GM10248 (cell line): ENCODE data around the gene RUNX1.

Experiments
- CTCF ChIA-PET: fragments of 300-600 bp; sonication (Branson Sonifier 250); formaldehyde crosslinking; extraction: SDS; loops from one replicate; lab custom pipeline; 2021; ENCODE audit warnings: antibody characterized with exemption; lab: Yijun Ruan, JAX
- POLR2A ChIA-PET: fragments of 350-650 bp; sonication (Branson Sonifier 250); formaldehyde crosslinking; extraction: SDS; loops from one replicate; lab custom pipeline; 2020; ENCODE audit warnings: antibody characterized with exemption; lab: Yijun Ruan, JAX
- DNase-seq: peaks from one replicate; pipeline ENCODE4 v3.0.0; 2012; ENCODE audit errors: extremely low spot score
- TF ChIP-seq, protein P1 (sequence below): IDR thresholded peaks from 2 replicates; pipeline ENCODE4 v1.5.1; 2012; ENCODE audit warnings: mild to moderate bottlenecking, low read depth; ENCODE audit errors: extremely low read depth, missing control alignments, control extremely low read depth

RUNX1 gene

GRCh38 chr21:35028451-35028978, 20.6 kb downstream of the RUNX1 start:
- ChIA-PET POLR2A (no interaction called here), CTCF (interaction anchor here (0.9 to 1.3 kb wide), 2 partner anchors 10 to 25 kb away, joined by 3 to 4 read pairs; no protein-coding TSS in a partner anchor)
- DNase-seq: no peak
- TF ChIP-seq, protein P1, sequence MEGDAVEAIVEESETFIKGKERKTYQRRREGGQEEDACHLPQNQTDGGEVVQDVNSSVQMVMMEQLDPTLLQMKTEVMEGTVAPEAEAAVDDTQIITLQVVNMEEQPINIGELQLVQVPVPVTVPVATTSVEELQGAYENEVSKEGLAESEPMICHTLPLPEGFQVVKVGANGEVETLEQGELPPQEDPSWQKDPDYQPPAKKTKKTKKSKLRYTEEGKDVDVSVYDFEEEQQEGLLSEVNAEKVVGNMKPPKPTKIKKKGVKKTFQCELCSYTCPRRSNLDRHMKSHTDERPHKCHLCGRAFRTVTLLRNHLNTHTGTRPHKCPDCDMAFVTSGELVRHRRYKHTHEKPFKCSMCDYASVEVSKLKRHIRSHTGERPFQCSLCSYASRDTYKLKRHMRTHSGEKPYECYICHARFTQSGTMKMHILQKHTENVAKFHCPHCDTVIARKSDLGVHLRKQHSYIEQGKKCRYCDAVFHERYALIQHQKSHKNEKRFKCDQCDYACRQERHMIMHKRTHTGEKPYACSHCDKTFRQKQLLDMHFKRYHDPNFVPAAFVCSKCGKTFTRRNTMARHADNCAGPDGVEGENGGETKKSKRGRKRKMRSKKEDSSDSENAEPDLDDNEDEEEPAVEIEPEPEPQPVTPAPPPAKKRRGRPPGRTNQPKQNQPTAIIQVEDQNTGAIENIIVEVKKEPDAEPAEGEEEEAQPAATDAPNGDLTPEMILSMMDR: no peak

- ChIA-PET CTCF (interaction anchor here (1.2 to 1.8 kb wide), 2 partner anchors 11 to 16 kb away, joined by 3 to 4 read pairs; no protein-coding TSS in a partner anchor), POLR2A (no interaction called here)
- TF ChIP-seq, protein P1: no peak
- DNase-seq: no peak
Measured at GRCh38 chr21:35027563-35028450, 21.3 kb downstream of the RUNX1 start.

DNA sequence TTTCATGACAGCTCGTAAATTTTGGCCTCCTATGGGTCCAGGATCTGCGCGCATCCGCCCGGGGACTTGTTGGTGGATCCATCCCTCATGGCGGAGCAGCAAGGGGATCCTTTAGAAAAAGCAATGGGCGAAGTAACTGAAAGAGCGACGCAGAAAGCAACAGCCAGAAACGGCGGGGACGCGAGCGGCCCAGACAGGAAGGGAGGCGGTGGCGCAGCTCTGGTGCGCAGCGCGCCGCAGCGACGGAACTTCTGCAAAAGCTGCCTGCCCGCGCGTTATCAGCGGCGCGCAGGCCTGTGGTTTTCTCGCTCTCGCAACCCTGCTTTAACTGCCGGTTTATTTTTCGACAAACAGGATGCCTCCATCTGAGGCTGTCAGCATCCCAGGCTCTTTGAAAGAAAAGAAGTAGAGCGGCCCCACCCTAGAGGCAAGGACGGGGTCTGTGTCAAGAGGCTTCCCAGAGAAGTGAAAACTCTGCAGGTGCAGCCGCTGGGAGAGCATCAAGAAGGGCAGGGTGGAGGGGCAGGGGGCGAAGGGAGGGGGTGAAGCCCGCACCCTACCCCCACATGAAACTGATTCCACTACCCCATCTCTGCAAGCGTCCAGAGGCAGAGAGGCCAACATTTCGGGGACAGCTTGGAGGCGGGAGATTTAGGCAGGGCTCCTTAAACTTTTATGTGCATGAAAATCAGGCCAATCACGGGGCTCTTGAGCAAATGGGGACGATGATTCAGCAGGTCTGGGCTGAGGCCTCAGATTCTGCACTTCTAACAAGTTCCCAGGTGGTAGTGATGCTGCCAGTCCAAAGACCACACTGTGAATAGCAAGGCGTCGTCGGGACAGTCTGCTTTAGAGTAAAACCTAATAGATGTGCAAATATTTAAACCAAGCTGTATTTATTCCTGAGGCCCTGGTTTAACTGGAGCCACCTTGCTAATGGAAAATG, 22.2 kb downstream of the RUNX1 start:
- ChIA-PET CTCF (interaction anchor here (0.8 to 2.2 kb wide), 6 partner anchors 10 to 281 kb away, joined by 3 to 7 read pairs (median 4); no protein-coding TSS in a partner anchor), POLR2A (no interaction called here)
- DNase-seq: peak; percentile 71
- TF ChIP-seq, protein P1: no peak

DNA sequence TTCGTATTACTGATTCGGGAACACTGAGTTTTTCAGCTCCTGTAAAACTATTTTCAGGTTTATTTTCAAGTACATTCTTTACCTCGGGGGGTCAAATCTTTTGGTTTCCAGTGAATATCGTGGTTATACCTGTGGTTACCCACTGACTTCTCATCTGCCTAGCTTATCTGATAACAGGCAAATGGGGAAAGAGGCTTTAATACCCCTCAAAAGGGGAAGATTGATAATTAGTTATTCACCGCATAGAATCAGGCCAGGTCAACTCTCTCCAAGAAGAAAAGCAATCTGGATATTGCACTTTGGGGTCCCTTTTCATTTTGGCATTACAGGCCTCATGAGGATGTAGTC, 23.0 kb downstream of the RUNX1 start:
- TF ChIP-seq, protein P1: no peak
- POLR2A ChIA-PET: no interaction called here
- no peak for DNase-seq
- CTCF ChIA-PET: interaction anchor here (0.8 to 2.2 kb wide), 5 partner anchors 12 to 281 kb away, joined by 3 to 7 read pairs (median 4); no protein-coding TSS in a partner anchor

DNA sequence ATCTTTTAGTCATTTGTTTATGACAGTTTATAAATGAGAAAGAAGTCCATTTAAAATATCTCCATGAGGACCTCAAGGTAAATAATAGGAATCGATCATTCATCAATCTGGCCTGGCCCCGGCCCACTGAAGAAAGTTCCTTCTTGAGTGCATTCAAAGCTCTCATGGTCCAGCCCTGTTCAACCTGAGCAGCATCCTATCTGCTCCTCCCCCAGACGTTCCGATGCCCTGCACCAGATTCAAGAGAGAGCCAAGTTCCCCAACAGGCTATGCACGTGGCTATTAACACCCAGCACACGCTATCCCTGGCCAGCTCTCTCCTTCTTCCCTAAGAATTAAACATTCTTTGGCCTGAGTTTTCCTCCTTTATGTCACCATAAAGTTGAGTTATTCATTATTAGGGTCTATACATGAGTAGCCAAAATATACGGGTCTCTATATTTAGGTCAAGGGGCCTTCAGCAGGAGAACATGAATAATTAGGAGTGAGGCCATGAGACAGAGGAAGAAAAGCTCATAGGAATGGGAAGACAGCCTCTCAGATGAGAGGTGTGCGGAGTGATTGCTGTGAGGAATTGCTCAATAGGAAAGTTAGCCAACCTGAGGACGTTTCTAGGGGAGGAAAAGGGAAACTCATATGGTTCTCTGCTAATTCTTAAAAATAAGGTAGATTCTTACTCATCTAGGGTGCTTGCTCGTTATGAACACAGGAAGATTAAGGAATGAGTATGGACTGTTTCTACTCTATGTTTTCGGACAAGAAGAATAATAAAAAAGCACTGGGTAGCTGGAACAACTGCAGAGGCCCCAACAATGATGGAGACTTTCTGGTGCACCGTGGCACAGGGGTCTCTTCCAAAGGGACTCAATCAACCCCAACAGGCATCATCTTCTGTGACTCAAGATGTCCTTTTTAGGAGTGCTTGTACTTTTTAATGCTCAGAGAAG, 23.6 kb downstream of the RUNX1 start:
- ChIA-PET CTCF (interaction anchor here (0.8 to 2.2 kb wide), 5 partner anchors 13 to 280 kb away, joined by 3 to 7 read pairs (median 4); no protein-coding TSS in a partner anchor), POLR2A (no interaction called here)

More for the DNA sequence above, 23.6 kb downstream of the RUNX1 start:
- DNase-seq: no peak
- TF ChIP-seq, protein P1: no peak
